ENCODE measurements around the gene SPAG16.
"Not testable (repeated sequence)": the region's sequence is repeated elsewhere in the genome, so short reads cannot be mapped to it uniquely, and the experiment has no call there.

SPAG16 gene

GRCh38 chr2:213559053-213559452, 274.8 kb downstream of the SPAG16 start:
- DNase-seq, result no peak

GRCh38 chr2:213561759-213562158, 277.5 kb downstream of the SPAG16 start:
- DNase-seq, result no peak

DNA sequence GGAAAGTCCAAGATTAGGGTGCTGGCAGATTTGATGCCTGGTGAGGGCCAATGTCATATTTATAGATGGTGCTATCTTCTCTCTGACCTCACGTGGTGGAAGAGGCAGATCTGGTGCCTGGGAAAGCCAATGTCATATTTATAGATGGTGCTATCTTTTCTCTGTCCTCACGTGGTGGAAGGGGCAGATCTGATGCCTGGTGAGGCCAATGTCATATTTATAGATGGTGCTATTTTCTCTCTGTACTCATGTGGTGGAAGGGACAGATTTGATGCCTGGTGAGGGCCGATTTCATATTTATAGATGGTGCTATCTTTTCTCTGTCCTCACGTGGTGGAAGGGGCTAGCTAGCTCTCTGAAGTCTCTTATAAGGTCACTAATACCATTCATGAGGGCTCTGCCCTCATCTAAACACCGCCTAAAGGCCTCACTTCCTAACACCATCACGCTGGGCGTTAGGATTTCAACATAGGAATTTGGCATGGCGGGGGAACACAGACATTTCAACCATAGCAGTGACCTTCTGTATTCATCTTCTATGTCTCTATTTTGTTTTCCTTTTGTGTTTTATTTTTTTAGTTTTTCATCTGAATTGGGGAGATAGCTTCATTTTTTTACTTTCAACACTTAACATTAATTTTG, 278.4 kb downstream of the SPAG16 start:
- DNase-seq, result no peak

DNA sequence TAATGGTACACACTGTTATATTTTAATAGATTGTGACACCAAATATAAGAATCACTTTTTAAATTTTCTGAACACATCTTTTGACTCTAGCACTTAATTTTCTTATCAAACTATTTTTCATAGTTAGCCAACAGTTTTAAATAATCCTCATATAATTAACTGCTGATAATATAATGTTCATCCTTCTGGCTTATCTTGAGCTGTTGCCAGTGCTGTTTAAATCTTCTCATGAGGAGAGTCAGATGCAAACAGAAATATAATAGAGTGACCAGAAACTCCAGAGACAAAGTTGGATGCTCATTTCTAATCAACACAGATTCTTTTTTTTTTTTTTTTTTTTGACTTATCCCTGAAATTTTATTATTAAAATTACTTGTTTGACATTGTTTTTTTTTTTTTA, 282.6 kb downstream of the SPAG16 start:
- DNase-seq, result no peak

DNA sequence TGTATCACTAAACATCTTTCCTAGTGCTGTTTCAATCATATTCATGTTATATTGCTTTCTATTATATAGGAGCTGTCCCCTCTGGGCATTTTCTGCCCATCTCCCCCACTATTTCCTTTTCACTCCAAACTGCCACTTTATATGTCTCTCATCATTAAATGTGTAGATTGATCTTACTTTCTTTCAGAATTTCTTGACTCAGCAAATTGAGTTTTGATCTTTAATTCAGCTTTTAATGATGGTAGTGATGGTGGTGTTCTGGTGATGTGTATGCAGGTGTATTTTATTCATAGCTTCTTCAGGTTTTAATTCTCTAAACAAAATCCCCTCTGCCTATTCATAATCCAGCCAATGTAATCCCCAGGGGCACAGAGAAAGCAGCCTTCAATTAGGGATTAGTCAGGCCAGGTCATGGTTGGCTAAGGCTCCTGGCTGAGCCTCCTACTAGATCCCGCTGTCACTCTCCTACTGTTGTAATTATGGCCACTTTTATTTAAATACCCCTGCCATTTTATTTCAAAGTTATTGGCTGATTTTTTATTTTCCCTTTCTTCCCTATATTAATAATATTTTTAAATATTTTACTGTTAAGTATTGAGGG, 325.4 kb downstream of the SPAG16 start:
- no peak for DNase-seq

GRCh38 chr2:213627054-213627710, 342.9 kb downstream of the SPAG16 start:
- DNase-seq, result no peak

DNA sequence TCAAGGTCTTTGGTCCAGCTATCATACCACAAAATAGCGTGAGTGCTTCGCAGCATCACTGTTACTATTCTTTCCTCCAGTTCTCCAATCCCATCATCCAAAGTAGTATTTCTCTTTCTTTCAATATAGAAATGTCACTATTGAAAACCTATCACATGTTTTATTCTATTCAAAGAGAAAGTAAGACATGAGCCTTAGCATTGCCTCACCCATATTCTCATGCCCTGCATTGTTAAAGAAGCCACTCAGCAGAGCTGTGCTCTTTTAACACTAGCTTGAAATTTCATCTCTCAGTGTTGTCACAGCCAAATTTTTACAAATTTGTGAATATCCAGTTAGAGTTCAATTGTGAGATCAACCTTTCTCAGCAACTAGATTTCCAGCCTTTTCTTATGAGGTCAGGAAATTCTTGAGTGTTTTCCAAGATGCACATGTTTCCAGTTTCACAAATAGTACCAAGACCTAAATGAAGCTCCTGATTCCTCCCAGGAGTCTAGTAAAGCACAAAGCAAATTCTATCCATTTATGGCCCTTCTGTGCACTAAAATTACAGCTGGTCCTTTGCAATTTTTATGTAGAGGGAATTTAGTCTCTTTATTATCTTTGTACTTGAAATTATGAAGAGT, 343.7 kb downstream of the SPAG16 start:
- DNase-seq, result no peak

DNA sequence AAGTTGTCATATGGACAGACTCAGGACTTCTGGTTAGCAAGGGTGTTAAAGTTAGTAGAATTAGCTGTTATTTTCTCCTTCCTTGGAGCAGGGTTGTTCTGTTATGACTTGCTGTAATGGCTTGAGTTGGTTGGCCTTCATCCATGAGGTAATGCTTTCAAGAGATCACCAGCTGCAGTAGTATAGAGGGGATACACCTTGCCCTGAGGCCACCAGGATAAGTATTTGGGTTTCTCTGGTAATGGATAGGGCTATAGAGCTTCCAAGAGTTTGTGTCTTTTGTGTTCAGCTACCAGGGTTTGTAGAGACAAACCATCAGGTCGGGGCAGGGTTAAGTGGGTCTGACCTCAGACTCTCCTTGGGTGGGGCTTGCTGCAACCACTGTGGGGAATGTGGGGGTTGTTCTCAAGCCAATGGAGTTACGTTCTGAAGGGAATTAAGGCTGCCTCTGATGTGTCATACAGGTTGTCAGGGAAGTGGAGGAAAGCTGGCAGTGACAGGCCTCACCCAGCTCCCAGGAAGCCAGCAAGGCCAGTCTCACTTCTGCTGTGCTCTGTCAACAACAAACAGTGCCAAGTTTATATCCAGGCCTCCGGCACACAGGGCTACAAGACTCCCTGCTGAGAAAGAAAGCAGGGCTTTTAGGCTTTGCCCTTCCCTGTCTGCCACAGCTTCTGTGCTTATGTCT, 356.6 kb downstream of the SPAG16 start:
- no peak for DNase-seq

- DNase-seq, result no peak
Measured at GRCh38 chr2:213644926-213645325, 360.7 kb downstream of the SPAG16 start.

DNA sequence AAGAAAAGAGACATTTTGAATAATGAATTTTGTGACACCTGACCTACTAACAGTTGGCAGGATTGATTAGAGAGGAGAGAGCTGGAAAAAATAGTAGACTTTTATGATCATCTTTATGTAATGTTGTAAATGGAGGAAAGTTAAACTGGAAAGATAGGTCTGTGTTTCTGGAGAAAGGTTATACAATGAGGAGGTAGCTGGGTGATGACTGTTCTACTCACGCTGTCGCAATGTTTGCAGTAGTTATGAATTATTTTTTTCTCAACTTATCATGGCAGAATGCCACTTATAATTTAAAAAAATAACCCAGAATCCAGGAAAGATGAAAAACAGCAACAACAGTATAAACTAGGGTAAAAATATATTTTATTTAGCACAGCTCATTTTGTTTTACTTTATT, 364.9 kb downstream of the SPAG16 start:
- no peak for DNase-seq

DNA sequence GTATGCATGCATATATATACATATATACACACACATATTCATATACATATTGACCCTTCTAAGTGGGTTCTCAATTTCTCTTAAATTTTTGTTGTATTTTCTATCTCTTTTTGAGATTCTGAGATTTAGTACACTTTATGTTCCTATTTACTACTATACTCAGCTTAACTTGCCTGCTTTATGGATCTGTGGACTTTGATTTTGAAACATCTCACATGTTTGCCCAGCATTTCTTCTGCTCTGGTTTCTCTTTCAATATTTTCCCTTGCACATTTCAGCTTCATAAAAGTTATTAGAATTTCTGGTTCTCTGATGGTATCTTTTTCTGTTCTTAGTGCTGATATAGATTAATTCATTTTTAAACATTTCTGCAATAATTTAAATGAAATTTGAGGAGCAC, 380.6 kb downstream of the SPAG16 start:
- no peak for DNase-seq

GRCh38 chr2:213669657-213670056, 385.4 kb downstream of the SPAG16 start:
- DNase-seq, result no peak

GRCh38 chr2:213678437-213679218, 394.4 kb downstream of the SPAG16 start:
- DNase-seq, result no peak

DNA sequence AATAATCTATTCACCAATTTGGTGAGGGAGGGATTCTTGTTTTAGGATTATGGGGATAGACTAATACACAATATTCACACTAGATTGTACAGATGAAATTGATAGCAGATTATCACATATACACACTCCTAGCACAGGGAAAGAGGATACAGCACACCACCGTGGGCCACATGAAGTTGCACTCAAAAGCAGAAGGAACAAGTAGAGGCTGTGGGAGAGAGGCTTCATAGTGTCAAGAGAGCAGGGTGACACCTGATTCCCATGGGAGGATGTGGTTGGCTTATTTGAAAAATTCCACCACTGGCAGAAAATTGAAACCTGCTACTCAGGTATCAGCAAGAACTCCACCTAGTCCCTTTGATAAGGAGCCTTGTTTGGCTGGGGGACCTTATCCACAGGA, 395.6 kb downstream of the SPAG16 start:
- DNase-seq, result no peak

DNA sequence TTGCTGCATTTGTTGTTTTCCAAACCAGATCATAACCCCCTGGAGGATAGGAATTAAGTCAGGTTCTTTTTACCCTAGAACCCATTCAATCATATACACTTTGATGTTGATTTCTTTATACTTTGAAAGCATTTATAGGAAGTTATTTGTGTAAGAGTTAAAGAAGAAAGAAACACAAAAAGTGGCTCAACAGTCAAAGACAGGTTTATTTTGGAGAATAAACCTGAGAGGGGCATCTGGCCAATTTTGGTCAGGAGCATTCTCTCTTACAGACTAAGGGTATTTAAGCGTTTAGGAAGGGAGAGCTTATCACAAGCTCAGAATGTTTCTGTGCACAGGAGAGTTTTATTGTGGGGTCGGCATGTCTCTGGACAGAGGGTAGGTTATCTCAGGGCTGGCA, 398.0 kb downstream of the SPAG16 start:
- no peak for DNase-seq

DNA sequence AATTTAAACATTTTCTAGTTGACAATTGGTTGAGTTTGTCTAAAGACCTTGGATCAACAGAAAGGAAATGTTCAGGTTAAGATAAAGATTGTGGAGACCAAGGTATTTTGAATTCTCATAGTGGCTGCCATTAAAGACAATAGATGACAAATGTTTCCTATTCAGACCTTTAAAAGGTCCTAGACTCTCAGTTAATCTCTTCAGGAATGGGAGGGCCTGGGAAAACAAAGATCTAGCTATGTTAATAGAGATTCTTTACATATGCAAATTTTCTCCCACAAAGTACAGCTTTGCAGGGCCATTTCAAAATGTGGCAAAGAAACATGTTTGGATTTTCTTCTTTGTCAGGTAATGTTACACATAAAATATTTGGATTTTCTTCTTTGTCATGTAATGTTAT, 403.9 kb downstream of the SPAG16 start:
- DNase-seq, result no peak

DNA sequence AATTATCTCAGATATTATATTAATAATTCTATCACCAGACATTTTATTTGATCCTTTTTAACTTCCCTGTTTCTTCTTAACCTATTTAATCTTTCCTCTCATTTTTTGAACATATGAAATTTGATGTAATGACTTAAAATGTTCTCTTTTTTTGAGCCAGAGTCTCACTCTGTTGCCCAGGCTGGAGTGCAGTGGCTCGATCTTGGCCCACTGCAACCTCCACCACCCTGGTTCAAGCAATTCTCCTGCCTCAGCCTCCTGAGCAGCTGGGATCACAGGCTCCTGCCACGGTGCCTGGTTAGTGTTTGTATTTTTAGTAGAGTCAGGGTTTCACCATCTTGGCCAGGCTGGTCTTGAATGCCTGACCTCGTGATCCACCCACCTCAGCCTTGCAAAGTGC, 404.6 kb downstream of the SPAG16 start:
- not testable (repeated sequence) for DNase-seq

- DNase-seq, result no peak
Measured at GRCh38 chr2:213689585-213689984, 405.3 kb downstream of the SPAG16 start.

- no peak for DNase-seq
Measured at GRCh38 chr2:213691351-213691750, 407.1 kb downstream of the SPAG16 start.

GRCh38 chr2:213696442-213696841, 412.2 kb downstream of the SPAG16 start:
- DNase-seq, result no peak

DNA sequence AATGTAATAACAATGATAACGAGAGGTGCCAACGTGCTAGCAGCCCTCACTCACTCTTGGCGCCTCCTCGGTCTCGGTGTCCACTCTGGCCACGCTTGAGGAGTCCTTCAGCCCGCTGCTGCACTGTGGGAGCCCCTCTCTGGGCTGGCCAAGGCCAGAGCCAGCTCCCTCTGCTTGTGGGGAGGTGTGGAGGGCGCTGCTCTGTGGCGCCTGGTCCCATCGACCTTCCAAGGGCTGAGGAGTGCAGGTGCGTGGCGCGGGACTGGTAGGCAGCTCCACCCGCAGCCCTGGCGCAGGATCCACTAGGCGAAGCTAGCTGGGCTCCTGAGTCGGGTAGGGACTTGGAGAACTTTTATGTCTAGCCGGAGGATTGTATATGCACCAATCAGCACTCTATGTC, 417.1 kb downstream of the SPAG16 start:
- DNase-seq, result not testable (repeated sequence)

DNA sequence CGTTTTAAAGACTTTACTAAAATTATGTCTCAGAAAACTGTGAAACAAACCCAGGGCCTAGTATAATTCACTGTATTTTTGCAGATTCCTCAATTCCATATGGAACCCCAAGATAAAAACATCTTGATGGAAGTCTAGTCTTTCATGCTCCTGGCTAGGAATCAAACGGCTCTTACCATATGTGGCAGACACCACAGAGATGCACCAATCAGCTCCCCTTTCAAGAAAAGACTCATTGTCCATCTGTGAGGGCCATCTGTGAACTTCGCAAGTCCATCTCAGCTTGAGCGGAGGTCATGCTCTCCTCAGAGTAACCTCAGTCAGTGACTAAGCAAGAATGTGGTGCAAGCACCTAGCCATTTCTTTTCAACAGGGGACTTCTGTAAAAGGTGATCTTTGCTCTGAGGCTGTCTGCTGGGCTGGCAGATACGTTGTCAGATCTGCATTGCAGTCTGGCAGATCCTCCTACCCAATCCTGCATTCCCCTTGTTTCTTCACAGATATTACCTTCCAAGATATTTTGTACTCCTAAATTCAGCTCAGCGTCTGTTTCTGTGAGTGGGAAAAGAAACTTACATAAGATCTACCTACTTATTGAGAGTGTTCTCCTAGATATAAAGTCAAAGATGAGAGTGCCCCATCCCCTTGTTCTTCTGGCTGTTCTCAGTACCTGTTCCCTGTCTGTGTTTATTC, 419.3 kb downstream of the SPAG16 start:
- DNase-seq, result no peak

Measured in GF-D8 (cell line).